KMS-11 (cell line): ENCODE results near the gene AGPAT2.
A peak's percentile ranks its signal among the peaks of the same experiment; 100 is the strongest.

Source experiments
- H2AFZ ChIP-seq: fragments of 200-600 bp; sonication (generic); 2 replicates; pipeline ENCODE4 v1.6.1; 2016; ENCODE audit warnings: antibody characterized with exemption, mixed run types, low read depth
- H3K27ac ChIP-seq: fragments of 200-600 bp; sonication (generic); 2 replicates; pipeline ENCODE4 v1.6.1; 2016; ENCODE audit warnings: mild to moderate bottlenecking, mixed run types
- H3K27me3 ChIP-seq: fragments of 200-600 bp; sonication (generic); 2 replicates; pipeline ENCODE4 v1.6.1; 2017; ENCODE audit warnings: mild to moderate bottlenecking, low read depth, mixed run types, moderate library complexity; ENCODE audit not compliant: insufficient read depth
- H3K36me3 ChIP-seq: fragments of 200-600 bp; sonication (generic); 2 replicates; pipeline ENCODE4 v1.6.1; 2017; ENCODE audit warnings: mild to moderate bottlenecking, mixed run types; ENCODE audit not compliant: insufficient read depth
- H3K4me1 ChIP-seq: fragments of 200-600 bp; sonication (generic); 2 replicates; pipeline ENCODE4 v1.6.1; 2016; ENCODE audit warnings: mild to moderate bottlenecking, low read depth, mixed run types; ENCODE audit not compliant: poor library complexity, severe bottlenecking
- H3K4me2 ChIP-seq: fragments of 200-600 bp; sonication (generic); 2 replicates; pipeline ENCODE4 v1.7.0; 2016; ENCODE audit warnings: mild to moderate bottlenecking, mixed run types
- H3K4me3 ChIP-seq: fragments of 200-600 bp; sonication (generic); IDR thresholded peaks from 2 replicates; pipeline ENCODE4 v1.6.1; 2017; ENCODE audit warnings: low read depth, low read length, mixed read lengths; ENCODE audit not compliant: insufficient read depth
- H3K79me2 ChIP-seq: fragments of 200-600 bp; sonication (generic); 2 replicates; pipeline ENCODE4 v1.6.1; 2016; ENCODE audit warnings: low read depth, mixed run types; ENCODE audit not compliant: insufficient read depth
- H3K9ac ChIP-seq: fragments of 200-600 bp; sonication (generic); 2 replicates; pipeline ENCODE4 v1.6.1; 2016; ENCODE audit warnings: mild to moderate bottlenecking, mixed run types
- H4K20me1 ChIP-seq: fragments of 200-600 bp; sonication (generic); 2 replicates; pipeline ENCODE4 v1.6.1; 2016; ENCODE audit warnings: mild to moderate bottlenecking, mixed run types; ENCODE audit not compliant: insufficient read depth
- TF ChIP-seq, protein P1 (sequence below): fragments of 200-600 bp; sonication (generic); conservative IDR thresholded peaks from 2 replicates; pipeline ENCODE4 v1.6.1; 2017; ENCODE audit warnings: low read depth, mild to moderate bottlenecking, antibody characterized with exemption, low read length, moderate library complexity, mixed read lengths

Gene AGPAT2

GRCh38 chr9:136686794-136687711 lies at the start of gene AGPAT2:
TSS of gene AGPAT2 (minus strand) at chr9:136687457. CDS start at chr9:136687357, 100 bp downstream.
- Histone ChIP-seq H4K20me1 (no peaks in the 10 kb centered on the region), H3K27ac (peak within 1 kb of the TSS; percentile 66), H3K4me1 (peaks cover 19% of the 10 kb centered on the region), H3K27me3 (no peaks in the 10 kb centered on the region), H3K4me3 (no peak within 1 kb of the TSS), H3K36me3 (no peaks in the 10 kb centered on the region), H3K79me2 (peaks cover 16% of the 10 kb centered on the region; the same call in 1 of the 2 replicates), H2AFZ (peak within 1 kb of the TSS; percentile 66), H3K9ac (peak within 1 kb of the TSS; percentile 70), H3K4me2 (peak within 1 kb of the TSS; percentile 93)
- TF ChIP-seq, protein P1, sequence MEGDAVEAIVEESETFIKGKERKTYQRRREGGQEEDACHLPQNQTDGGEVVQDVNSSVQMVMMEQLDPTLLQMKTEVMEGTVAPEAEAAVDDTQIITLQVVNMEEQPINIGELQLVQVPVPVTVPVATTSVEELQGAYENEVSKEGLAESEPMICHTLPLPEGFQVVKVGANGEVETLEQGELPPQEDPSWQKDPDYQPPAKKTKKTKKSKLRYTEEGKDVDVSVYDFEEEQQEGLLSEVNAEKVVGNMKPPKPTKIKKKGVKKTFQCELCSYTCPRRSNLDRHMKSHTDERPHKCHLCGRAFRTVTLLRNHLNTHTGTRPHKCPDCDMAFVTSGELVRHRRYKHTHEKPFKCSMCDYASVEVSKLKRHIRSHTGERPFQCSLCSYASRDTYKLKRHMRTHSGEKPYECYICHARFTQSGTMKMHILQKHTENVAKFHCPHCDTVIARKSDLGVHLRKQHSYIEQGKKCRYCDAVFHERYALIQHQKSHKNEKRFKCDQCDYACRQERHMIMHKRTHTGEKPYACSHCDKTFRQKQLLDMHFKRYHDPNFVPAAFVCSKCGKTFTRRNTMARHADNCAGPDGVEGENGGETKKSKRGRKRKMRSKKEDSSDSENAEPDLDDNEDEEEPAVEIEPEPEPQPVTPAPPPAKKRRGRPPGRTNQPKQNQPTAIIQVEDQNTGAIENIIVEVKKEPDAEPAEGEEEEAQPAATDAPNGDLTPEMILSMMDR, result no peak

DNA sequence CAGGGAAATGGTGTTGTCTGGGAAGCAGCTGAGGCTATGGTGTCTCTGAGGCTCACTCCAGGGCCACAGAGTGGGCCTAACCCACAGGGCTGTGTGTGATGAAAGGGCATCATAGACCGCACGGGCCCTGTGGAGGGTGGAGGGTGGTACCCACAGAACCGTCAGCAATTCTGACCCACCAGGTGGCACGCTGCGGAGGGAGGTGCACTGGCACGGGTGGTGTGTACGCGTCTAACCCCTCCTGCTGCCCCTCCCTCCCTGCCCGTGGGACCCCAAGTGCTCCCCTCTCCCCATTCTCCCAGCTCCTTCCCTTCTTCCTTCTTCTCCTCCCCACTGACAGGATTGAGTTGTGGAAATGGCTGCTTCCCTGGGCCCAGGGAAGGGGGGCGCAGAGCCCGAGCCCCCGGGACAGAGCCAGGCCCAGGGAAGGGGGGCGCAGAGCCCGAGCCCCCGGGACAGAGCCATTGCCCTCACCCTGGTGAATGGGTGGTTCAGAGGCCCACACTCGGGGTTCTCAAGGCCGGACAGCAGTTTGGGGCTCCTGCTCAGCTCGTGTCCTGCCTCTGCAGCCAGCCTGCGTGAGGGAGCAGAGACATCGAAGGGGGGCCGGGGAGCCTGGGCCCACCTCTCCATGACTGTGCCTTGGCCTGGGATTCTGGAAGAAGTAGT lies 48.7 kb upstream of the AGPAT2 start:
- no peaks in the 10 kb centered on the region for H4K20me1 ChIP-seq
- H3K79me2 ChIP-seq, result no peaks in the 10 kb centered on the region
- H3K4me1 ChIP-seq, result peaks cover under 1% of the 10 kb centered on the region
- no peak overlapping the region for H3K27ac ChIP-seq
- TF ChIP-seq, protein P1, result no peak
- H2AFZ ChIP-seq, result no peak overlapping the region
- no peak overlapping the region for H3K4me2 ChIP-seq
- no peak overlapping the region for H3K4me3 ChIP-seq
- H3K27me3 ChIP-seq, result peaks cover 34% of the 10 kb centered on the region
- no peaks in the 10 kb centered on the region for H3K36me3 ChIP-seq
- H3K9ac ChIP-seq, result no peak overlapping the region

- Histone ChIP-seq H3K9ac (no peak overlapping the region), H3K4me3 (no peak overlapping the region), H3K79me2 (no peaks in the 10 kb centered on the region), H4K20me1 (no peaks in the 10 kb centered on the region), H3K4me2 (no peak overlapping the region), H3K4me1 (no peaks in the 10 kb centered on the region), H2AFZ (no peak overlapping the region), H3K27ac (no peak overlapping the region), H3K27me3 (peaks cover 24% of the 10 kb centered on the region), H3K36me3 (no peaks in the 10 kb centered on the region)
- TF ChIP-seq, protein P1, result no peak
Observed at GRCh38 chr9:136734837-136735496, 47.7 kb upstream of the AGPAT2 start.

DNA sequence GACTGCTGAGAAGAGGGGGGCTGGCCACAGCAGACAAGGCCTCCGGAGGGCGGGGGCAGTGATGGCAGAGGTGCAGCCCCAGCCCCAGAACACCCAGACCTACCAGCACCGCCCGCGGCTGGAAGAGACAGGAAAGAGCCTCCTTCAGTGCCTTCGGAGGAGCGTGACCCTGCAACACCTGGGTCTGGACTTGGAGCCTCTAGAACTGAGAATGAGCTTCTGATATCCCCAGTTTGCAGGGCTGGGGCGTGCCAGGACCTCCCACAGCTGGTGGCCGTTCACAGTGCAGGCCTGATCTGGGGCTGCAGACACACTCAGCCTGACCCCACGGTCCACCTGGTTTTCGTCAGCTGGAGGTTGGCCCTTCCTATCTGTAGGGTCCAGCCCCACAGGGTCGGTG lies 46.4 kb upstream of the AGPAT2 start:
- Histone ChIP-seq H3K4me2 (no peak overlapping the region), H3K9ac (no peak overlapping the region), H3K4me1 (peaks cover 6% of the 10 kb centered on the region), H3K36me3 (no peaks in the 10 kb centered on the region), H2AFZ (no peak overlapping the region), H3K4me3 (no peak overlapping the region), H4K20me1 (no peaks in the 10 kb centered on the region), H3K79me2 (no peaks in the 10 kb centered on the region), H3K27ac (no peak overlapping the region), H3K27me3 (peaks cover 11% of the 10 kb centered on the region)
- TF ChIP-seq, protein P1, result no peak
